Upper lobe of left lung (tissue), 4 donors: Measurements from ENCODE around the gene SMIM9.

ENCODE experiments used
- CTCF ChIP-seq, 6 experiments: fragments of 450-650 bp in 4 of 6; fragments of 200-600 bp in 2 of 6; sonication (generic) in 2 of 6; IDR thresholded peaks; one replicate each; pipeline ENCODE4 v1.5.1; 2016 to 2019; ENCODE audit warnings: antibody characterized with exemption in 6 of 6
- POLR2A ChIP-seq, 4 donors: fragments of 450-650 bp; IDR thresholded peaks; one replicate each; pipeline ENCODE4 v1.5.1; 2016 to 2017; ENCODE audit warnings: antibody characterized with exemption in 4 of 4, mild to moderate bottlenecking in 2 of 4
- POLR2AphosphoS5 ChIP-seq, 2 donors: sonication (generic); formaldehyde crosslinking; IDR thresholded peaks; one replicate each; pipeline ENCODE4 v1.5.1; 2017; ENCODE audit warnings: antibody characterized with exemption in 2 of 2

- TF ChIP-seq CTCF (IDR thresholded peaks at IDR 0.05) (no peak), POLR2A (IDR thresholded peaks at IDR 0.05) (peak in 1 of 4 donors; percentile 3), POLR2AphosphoS5 (IDR thresholded peaks at IDR 0.05) (no peak)
Observed at GRCh38 chrX:154805696-154806091, 28.8 kb downstream of the SMIM9 start.
